Natural killer cell (primary cell): ENCODE data around the gene HUNK. TPM values are rescaled to one million over a fixed set of nuclear protein-coding genes. Genes with fewer than 3 reads are reported as not detected.
"Not testable (repeated sequence)": the region's sequence is repeated elsewhere in the genome, so short reads cannot be mapped to it uniquely, and the experiment has no call there.

Experiments
- ATAC-seq, 3 donors: fragments of 150-1000 bp in 2 of 3; fragments of 200-7000 bp in 1 of 3; cut with Tn5 transposase; 1 replicate in 1 of 3; 2 replicates in 2 of 3; pipeline ENCODE4 v1.10.0; 2021; ENCODE audit warnings: mild to moderate bottlenecking in 2 of 3, moderate library complexity in 2 of 3
- DNase-seq, 2 donors: peaks; one replicate each; pipeline versions ENCODE4 v3.0.0 to v3.0.0-alpha.2; 2013 to 2021; ENCODE audit warnings: mixed read lengths in 1 of 2
- H3K27ac ChIP-seq: one replicate; pipeline ENCODE4 v1.5.1; 2013; ENCODE audit warnings: mild to moderate bottlenecking, low read length
- H3K27me3 ChIP-seq: one replicate; pipeline ENCODE4 v1.6.1; 2013; ENCODE audit warnings: low read length; ENCODE audit not compliant: control insufficient read depth, insufficient read depth
- H3K36me3 ChIP-seq: one replicate; pipeline ENCODE4 v1.6.1; 2013; ENCODE audit warnings: low read length; ENCODE audit not compliant: control insufficient read depth, insufficient read depth
- H3K4me1 ChIP-seq: one replicate; pipeline ENCODE4 v1.6.1; 2013; ENCODE audit warnings: low read length; ENCODE audit not compliant: control insufficient read depth, insufficient read depth
- H3K4me3 ChIP-seq: one replicate; pipeline ENCODE4 v1.5.1; 2013; ENCODE audit warnings: low read length
- H3K9me3 ChIP-seq: one replicate; pipeline ENCODE4 v1.6.1; 2013; ENCODE audit warnings: low read length; ENCODE audit not compliant: control insufficient read depth, insufficient read depth
- H3K27ac Mint-ChIP-seq, 2 donors: one replicate each; pipeline ENCODE4 v1.8.0; 2022; ENCODE audit warnings: mild to moderate bottlenecking in 2 of 2, mixed read lengths in 2 of 2, moderate library complexity in 1 of 2
- H3K27me3 Mint-ChIP-seq, 2 donors: one replicate each; pipeline ENCODE4 v1.8.0; 2022; ENCODE audit warnings: low read depth in 2 of 2, mixed read lengths in 2 of 2
- H3K36me3 Mint-ChIP-seq: one replicate; pipeline ENCODE4 v1.8.0; 2022; ENCODE audit warnings: mixed read lengths
- H3K4me1 Mint-ChIP-seq, 2 donors: one replicate each; pipeline ENCODE4 v1.8.0; 2022; ENCODE audit warnings: mixed read lengths in 2 of 2
- H3K4me3 Mint-ChIP-seq: one replicate; pipeline ENCODE4 v1.8.0; 2022; ENCODE audit warnings: mild to moderate bottlenecking, moderate library complexity, mixed read lengths
- H3K9me3 Mint-ChIP-seq, 2 donors: one replicate each; pipeline ENCODE4 v1.8.0; 2022; ENCODE audit warnings: mixed read lengths in 2 of 2
- WGBS: methylation state at CpG from one replicate; pipeline ENCODE4 v1.1.7; 2013; ENCODE audit warnings: missing lambda C conversion rate; ENCODE audit not compliant: insufficient coverage; 5-methylcytosine and 5-hydroxymethylcytosine counted together
- intact Hi-C: fragments of 100-400 bp; cut with micrococcal nuclease; formaldehyde crosslinking; loops from one replicate; pipeline ENCODE4 v1.14.2; 2022
- total RNA-seq, 4 donors: library from RNA; stranded (reverse); fragments of 120-200 nt in 1 of 4; gene quantifications; one replicate each; pipeline versions ENCODE4 v1.2.3 to v1.2.4, GENCODE V29; 2013 to 2022
- TF ChIP-seq, protein P1 (sequence below): fragments of 200-600 bp; IDR thresholded peaks from one replicate; pipeline ENCODE4 v1.8.0; 2022; ENCODE audit warnings: antibody characterized with exemption

Gene HUNK
- total RNA-seq, 3 donors from 2014 or later (not counting 1 experiment from before 2014, with no cell fraction given) = not detected

DNA sequence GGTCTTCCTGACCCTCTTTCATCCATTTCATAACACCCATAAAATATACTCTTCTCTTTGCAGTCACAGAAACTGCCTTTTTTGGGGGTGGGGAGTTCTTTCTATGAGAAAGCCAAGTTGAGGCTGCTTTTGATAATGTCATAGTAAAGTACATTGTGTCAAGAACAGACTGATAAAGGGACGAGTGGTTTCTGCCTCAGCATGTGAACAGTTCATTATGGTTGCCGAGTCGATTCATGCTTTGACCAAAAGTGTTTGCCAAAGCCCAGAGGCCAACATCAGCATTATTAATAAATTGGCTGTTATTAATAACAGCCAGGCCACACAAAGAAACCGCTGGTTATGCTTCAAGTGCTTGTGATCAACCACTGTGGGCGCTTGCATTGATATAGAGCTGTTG, 162.0 kb downstream of the HUNK start:
- Histone ChIP-seq H3K4me1 (no peaks in the 10 kb centered on the region), H3K27ac (no peak overlapping the region), H3K4me3 (no peak overlapping the region), H3K36me3 (no peaks in the 10 kb centered on the region), H3K9me3 (no peaks in the 10 kb centered on the region), H3K27me3 (no peaks in the 10 kb centered on the region)
- Mint-ChIP-seq H3K27ac (no peak overlapping the region), H3K4me1 (peaks cover 0 to 5% of the 10 kb centered on the region in 2 donors), H3K36me3 (no peaks in the 10 kb centered on the region), H3K9me3 (peaks cover 0 to 5% of the 10 kb centered on the region in 2 donors), H3K4me3 (no peak overlapping the region), H3K27me3 (peaks cover 7 to 21% of the 10 kb centered on the region in 2 donors)
- intact Hi-C loops = no loop called here
- ATAC-seq (no peak), DNase-seq (no peak)
- WGBS = 91% methylated on average over 5 of the region's 5 CpGs
- TF ChIP-seq, protein P1, sequence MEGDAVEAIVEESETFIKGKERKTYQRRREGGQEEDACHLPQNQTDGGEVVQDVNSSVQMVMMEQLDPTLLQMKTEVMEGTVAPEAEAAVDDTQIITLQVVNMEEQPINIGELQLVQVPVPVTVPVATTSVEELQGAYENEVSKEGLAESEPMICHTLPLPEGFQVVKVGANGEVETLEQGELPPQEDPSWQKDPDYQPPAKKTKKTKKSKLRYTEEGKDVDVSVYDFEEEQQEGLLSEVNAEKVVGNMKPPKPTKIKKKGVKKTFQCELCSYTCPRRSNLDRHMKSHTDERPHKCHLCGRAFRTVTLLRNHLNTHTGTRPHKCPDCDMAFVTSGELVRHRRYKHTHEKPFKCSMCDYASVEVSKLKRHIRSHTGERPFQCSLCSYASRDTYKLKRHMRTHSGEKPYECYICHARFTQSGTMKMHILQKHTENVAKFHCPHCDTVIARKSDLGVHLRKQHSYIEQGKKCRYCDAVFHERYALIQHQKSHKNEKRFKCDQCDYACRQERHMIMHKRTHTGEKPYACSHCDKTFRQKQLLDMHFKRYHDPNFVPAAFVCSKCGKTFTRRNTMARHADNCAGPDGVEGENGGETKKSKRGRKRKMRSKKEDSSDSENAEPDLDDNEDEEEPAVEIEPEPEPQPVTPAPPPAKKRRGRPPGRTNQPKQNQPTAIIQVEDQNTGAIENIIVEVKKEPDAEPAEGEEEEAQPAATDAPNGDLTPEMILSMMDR = no peak

- no peak overlapping the region for H3K4me3 Mint-ChIP-seq
- intact Hi-C loops = no loop called here
- Histone ChIP-seq H3K27ac (no peak overlapping the region), H3K27me3 (no peaks in the 10 kb centered on the region), H3K9me3 (no peaks in the 10 kb centered on the region), H3K4me3 (no peak overlapping the region), H3K4me1 (no peaks in the 10 kb centered on the region), H3K36me3 (no peaks in the 10 kb centered on the region)
- ATAC-seq (no peak), DNase-seq (no peak)
- H3K27me3 Mint-ChIP-seq = peaks cover 3 to 26% of the 10 kb centered on the region in 2 donors
- no peaks in the 10 kb centered on the region for H3K36me3 Mint-ChIP-seq
- TF ChIP-seq, protein P1 = no peak
- H3K4me1 Mint-ChIP-seq = no peaks in the 10 kb centered on the region
- H3K27ac Mint-ChIP-seq = no peak overlapping the region
- H3K9me3 Mint-ChIP-seq = no peaks in the 10 kb centered on the region
- 88% methylated on average over 2 of the region's 2 CpGs for WGBS
These were observed 162.8 kb downstream of the HUNK start for GRCh38 chr21:32035617-32036016.

GRCh38 chr21:32036756-32037155, 163.9 kb downstream of the HUNK start:
- TF ChIP-seq, protein P1 = no peak
- no peaks in the 10 kb centered on the region for H3K9me3 ChIP-seq
- H3K4me1 ChIP-seq = no peaks in the 10 kb centered on the region
- DNase-seq (no peak), ATAC-seq (no peak)
- 79% methylated on average over 2 of the region's 2 CpGs for WGBS
- Mint-ChIP-seq H3K9me3 (peaks cover 0 to 3% of the 10 kb centered on the region in 2 donors), H3K27ac (no peak overlapping the region), H3K36me3 (no peaks in the 10 kb centered on the region), H3K4me1 (no peaks in the 10 kb centered on the region), H3K27me3 (peaks cover 3 to 26% of the 10 kb centered on the region in 2 donors), H3K4me3 (no peak overlapping the region)
- no peak overlapping the region for H3K4me3 ChIP-seq
- no peaks in the 10 kb centered on the region for H3K27me3 ChIP-seq
- no peak overlapping the region for H3K27ac ChIP-seq
- intact Hi-C loops = no loop called here
- no peaks in the 10 kb centered on the region for H3K36me3 ChIP-seq

DNA sequence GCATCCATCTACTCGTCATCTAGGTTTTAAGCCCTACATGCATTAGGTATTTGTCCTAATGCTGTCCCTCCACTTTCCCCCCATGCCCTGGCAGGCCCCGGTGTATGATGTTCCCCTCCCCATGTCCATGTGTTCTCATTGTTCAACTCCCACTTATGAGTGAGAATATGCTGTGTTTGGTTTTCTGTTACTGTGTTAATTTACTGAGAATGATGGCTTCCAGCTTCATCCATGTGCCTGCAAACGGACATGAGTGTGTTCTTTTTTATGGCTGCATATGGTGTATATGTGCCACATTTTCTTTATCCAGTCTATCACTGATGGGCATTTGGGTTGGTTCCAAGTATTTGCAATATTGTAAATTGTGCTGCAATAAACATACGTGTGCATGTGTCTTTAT, 165.9 kb downstream of the HUNK start:
- H3K9me3 Mint-ChIP-seq, H3K36me3 ChIP-seq, H3K4me3 Mint-ChIP-seq, H3K9me3 ChIP-seq, H3K36me3 Mint-ChIP-seq, H3K27ac ChIP-seq, H3K27ac Mint-ChIP-seq, intact Hi-C loops, H3K4me1 ChIP-seq, ATAC-seq, DNase-seq, H3K4me3 ChIP-seq, H3K4me1 Mint-ChIP-seq, H3K27me3 ChIP-seq: not testable (repeated sequence)
- H3K27me3 Mint-ChIP-seq = peaks cover 3 to 26% of the 10 kb centered on the region in 2 donors
- 79% methylated on average over 2 of the region's 4 CpGs for whole genome bisulfite sequencing
